Suppressor macrophage treated with lipopolysaccharide for 4 hours (primary cell): ENCODE results near the gene DYNC2I2.

Experiments
- DNase-seq: peaks from one replicate; pipeline ENCODE4 v3.0.0-alpha.2; 2020

The DYNC2I2 gene

DNA sequence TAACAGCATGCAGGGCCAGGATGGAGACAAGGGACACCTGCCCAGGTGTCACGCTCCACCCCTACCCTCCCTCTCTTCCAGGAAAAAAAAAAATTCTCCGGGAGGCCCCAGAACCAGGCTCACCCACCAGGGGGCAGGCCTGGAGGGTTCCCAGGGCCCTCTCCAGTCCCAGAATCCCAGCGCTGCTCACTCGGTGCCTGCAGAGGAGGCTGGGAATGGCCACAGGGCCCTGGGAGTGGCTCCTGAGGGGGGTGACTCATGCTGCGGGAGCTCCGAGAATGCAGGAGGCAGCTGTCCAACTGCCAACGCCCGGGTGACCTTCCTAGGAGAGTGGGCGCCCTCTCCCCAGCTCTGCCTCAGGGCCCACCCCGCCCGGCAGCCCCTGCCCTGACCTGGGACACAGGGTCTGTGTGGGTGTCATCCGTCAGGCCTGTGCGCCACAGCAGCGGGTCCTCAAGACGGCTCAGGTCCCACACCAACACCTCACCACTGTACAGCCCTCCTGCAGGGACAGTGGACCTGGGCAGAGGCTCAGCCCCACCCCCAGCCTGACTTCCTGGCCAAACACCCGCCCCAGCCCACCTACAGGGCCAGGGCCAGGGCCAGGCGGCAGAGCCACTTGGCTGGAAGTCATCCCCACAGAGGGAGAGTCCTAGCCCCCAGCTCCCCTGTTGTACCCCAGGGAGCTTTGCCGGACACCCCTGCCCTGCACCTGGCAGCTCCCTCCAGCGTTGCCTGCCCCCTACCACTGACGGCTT lies 21.2 kb downstream of the DYNC2I2 start:
- no peak for DNase-seq

- DNase-seq: no peak
These were observed 21.9 kb downstream of the DYNC2I2 start for GRCh38 chr9:128634651-128635262.

DNA sequence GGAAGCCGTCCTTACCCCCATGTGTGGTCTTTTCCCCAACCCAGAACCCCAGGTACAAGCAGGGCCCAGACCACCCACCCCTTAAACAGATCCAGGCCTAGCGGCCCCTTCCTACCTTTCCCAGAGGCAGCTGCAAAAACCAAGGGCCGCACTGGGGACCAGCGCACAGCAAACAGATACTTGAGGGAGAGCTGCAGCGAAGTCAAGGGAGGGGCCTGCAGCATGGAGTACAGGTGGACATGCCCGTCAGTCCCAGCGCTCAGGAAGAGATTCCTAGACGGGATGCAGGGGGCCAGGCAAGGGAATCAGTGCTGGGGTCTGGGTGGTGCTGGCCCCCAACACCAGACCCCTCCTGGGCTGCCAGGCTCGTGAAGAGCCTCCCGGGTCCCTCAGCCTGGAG lies 22.5 kb downstream of the DYNC2I2 start:
- no peak for DNase-seq

- DNase-seq: no peak
These were observed 23.0 kb downstream of the DYNC2I2 start for GRCh38 chr9:128633601-128634000.

DNA sequence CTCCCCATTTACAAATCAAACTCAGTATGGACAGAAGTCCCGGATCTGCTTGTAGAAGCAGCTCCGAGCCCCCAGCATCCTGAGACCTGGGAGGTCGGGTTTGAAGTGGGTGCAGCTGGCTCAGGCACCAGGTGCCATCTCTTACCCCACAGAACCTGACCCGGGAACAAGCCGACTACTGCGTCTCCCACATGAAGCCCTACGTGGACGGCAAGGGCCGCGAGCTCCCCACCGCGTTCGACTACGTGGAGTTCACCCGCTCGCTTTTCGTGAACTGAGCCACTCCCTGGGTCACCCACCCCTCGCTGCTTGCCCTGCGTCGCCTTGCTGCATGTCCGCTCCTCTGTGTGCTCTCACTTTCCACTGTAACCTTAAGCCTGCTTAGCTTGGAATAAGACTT lies 23.6 kb downstream of the DYNC2I2 start:
- no peak for DNase-seq

- DNase-seq: no peak
These were observed 24.2 kb downstream of the DYNC2I2 start for GRCh38 chr9:128632486-128632885.

GRCh38 chr9:128632066-128632465 lies 24.6 kb downstream of the DYNC2I2 start:
- no peak for DNase-seq

- no peak for DNase-seq
These were observed 25.0 kb downstream of the DYNC2I2 start for GRCh38 chr9:128631636-128632035.

GRCh38 chr9:128629852-128630545 lies 26.6 kb downstream of the DYNC2I2 start:
- no peak for DNase-seq

- no peak for DNase-seq
These were observed 27.5 kb downstream of the DYNC2I2 start for GRCh38 chr9:128629136-128629535.

DNA sequence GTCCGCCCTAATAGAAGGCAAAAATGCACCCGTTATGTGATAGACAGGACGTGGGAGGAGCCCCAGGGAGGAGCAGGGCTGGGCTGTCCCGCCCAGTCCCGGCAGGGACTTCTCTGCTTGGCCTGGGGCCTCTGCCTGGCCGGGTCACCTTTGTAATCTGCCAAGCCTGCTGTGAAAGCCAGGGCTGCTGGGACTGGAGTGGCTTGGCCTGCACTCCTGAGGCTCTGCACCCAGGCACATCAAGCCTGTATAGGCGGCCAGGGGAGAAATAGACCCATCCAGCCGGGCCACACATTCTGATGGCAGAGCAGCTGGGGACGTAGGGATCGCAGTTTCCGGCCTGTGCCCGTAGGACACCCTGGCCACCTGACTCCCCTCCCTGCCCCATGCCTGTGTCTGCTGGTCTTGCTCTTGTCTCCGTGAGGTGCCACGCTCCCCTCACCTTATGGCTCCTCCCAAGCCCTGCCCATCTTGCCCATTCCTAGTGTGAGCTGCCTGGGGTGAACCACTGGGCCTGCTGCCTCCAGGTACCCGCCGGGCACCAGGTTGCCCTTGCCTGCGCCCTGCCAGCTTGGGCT lies 28.1 kb downstream of the DYNC2I2 start:
- no peak for DNase-seq

DNA sequence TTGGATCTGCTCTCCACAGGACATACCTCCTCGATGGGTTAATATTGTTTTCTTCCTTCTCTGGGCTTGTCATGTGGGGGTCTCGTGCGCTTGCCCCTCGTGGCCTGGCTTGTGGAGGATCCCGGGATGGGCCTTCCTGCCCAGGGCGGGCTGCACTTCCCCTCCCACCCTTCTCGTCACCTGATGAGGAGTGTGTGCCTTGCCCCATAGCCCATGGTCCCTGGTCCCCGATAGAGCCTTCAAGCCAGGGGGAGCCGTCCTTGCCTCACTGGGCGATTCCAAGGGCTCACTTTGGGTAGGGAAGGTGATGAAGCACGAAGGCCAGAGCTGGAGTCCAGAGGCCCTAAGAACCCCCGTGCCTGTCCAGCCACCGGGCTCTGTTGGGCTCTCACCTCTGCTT lies 28.7 kb downstream of the DYNC2I2 start:
- DNase-seq: no peak

GRCh38 chr9:128627127-128627715 lies 29.4 kb downstream of the DYNC2I2 start:
- no peak for DNase-seq

- DNase-seq: no peak
These were observed 30.5 kb downstream of the DYNC2I2 start for GRCh38 chr9:128626181-128626580.

DNA sequence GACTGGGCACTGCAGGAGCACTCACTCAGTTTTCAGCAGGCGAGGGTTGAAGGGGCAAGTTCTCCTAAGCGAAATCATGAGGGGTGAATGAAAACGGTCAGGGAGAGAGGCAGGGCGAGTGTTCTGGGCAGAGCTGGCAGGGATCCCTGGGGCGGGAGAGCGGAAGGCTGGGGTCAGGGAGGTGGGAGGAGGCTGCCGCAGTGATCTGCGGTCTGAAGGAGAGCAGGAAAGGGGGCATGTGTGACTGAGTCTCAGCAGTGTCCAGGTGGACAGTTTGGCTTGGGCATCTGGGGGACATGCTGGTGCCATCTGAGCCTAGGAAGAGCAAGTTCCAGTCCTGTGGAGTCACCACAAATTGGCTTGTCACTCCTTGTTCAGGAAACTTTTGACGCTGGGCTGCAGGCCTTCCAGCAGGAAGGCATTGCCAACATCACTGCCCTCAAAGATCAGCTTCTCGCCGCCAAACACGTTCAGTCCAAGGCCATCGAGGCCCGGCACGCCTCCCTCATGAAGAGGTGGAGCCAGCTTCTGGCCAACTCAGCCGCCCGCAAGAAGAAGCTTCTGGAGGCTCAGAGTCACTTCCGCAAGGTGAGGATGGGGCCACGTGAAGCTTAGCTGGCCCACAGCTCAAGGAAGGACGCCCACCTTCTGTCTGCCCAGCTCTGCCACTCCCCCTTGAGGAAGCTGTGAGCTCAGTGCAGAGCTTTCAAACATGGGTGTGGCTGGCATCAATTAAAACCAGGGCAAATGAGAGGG lies 31.1 kb downstream of the DYNC2I2 start:
- DNase-seq: no peak

DNA sequence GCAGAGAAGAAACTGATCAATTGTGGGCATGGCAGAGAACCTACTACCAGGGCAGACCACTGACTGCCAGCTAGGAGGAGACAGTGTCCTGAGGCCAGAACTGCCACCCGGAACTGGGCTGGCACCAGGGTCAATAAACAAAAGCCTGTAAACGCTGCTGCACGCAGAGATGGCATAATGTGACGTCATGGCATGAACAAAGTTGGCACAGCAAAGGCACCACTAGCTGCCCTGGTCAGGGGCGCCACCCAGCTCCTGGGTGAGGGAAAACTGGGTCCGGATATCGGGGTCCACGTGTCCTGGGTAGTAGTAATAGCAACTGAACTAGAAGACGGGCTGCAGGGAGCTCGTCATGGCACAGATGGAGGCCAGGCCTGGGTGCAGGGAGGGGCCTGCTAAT lies 32.1 kb downstream of the DYNC2I2 start:
- DNase-seq: no peak

DNA sequence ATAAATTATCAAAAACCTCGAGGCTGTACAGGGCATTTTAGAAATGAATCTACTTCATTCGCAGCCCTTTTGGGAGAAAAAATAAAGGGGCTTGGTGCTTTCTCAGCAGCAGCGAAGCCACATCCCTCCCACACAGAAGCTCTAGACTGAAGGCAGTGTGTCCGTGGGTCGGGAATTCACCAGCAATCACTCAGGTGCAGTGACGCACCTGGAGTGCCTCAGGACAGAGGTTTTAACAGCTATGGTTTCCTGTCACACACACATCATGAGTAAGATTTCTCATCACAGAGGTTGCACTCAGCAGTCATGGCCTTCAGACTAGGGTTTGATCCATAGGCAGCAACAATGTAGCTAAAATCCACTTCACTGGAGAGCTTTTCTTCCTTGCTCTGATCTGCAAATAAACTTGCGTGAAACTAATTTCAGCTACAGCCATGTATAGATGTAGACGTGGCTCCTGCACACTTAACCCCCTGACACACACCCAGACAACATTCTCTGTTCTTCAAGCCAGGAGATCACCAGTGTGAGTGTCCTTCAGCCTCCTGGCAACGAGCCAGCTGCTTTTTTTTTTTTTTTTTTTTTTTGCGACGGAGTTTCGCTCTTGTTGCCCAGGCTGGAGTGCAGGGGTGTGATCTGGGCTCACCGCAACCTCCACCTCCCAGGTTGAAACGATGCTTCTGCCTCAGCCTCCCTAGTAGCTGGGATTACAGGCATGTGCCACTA lies 34.8 kb downstream of the DYNC2I2 start:
- DNase-seq: no peak

DNA sequence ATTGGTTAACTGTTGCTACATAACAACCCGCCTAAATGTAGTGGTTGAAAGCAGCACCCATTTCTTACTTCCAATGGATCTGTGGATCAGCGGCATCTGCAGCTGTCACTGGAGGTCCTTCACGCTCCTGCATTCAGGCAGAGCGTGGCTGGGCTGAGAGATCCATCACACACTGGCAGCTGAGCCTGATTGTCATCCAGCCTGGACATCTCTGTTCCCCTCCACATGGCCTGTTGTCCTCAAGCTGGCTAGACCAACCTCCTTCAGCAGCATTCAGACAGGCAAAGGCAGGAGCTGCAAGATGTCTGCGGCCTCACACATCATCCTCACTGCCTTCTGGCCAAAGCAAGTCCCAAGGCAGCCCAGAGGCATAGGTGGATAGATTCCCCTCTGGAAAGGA lies 36.9 kb downstream of the DYNC2I2 start:
- DNase-seq: no peak

- DNase-seq: no peak
These were observed 37.5 kb downstream of the DYNC2I2 start for GRCh38 chr9:128619127-128619526.

GRCh38 chr9:128617943-128618342 lies 38.7 kb downstream of the DYNC2I2 start:
- DNase-seq: no peak

DNA sequence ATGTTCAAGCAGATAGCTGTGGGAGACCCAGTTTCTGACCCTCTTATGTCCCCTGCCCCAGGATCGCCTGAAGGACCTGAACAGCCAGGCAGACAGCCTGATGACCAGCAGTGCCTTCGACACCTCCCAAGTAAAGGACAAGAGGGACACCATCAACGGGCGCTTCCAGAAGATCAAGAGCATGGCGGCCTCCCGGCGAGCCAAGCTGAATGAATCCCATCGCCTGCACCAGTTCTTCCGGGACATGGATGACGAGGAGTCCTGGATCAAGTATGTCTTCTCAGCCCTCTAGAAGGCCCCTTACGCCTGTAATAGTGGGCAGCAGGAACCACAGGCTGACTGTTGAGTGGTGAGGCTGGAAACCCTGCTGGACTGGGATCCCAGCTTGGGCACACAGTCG lies 41.1 kb downstream of the DYNC2I2 start:
- no peak for DNase-seq

DNA sequence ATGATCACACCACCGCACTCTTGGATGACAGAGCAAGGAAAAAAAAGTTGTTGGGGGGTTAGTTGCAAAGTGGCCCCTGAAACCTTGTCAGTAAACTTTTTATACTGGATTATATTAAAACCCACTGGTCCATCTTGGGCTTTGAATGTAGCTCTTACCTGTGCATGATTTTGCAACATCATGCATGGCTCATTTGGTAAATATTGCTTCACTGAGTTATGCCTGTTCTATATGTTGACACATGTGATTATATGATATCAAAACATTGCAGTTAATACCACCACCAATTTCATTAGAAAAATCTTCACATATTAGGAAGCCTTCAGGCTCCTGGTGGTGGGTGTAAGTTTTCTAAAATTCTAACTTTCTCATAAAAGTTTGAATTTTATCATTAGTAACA lies 41.9 kb downstream of the DYNC2I2 start:
- DNase-seq: no peak
